Dendritic cell treated with granulocyte-macrophage colony-stimulating factor and Interleukin-4, amounts not matched to agents 40 ng/mL and 50 ng/mL, for 4 days (primary cell): ENCODE results near the gene PAX7.
"Not testable (repeated sequence)": the region's sequence is repeated elsewhere in the genome, so short reads cannot be mapped to it uniquely, and the experiment has no call there.

Source experiments
- H3K27ac Mint-ChIP-seq: one replicate; pipeline ENCODE4 v1.8.0; 2022; ENCODE audit warnings: mild to moderate bottlenecking, mixed read lengths
- H3K27me3 Mint-ChIP-seq: one replicate; pipeline ENCODE4 v1.8.0; 2022; ENCODE audit warnings: mild to moderate bottlenecking, mixed read lengths
- H3K36me3 Mint-ChIP-seq: one replicate; pipeline ENCODE4 v1.8.0; 2022; ENCODE audit warnings: low read depth, mixed read lengths
- H3K4me1 Mint-ChIP-seq: one replicate; pipeline ENCODE4 v1.8.0; 2022; ENCODE audit warnings: low read depth, mixed read lengths
- H3K4me3 Mint-ChIP-seq: one replicate; pipeline ENCODE4 v1.8.0; 2022; ENCODE audit warnings: mild to moderate bottlenecking, moderate library complexity, mixed read lengths
- H3K9me3 Mint-ChIP-seq: one replicate; pipeline ENCODE4 v1.8.0; 2022; ENCODE audit warnings: mixed read lengths
- intact Hi-C: fragments of 100-400 bp; cut with micrococcal nuclease; formaldehyde crosslinking; loops from one replicate; pipeline ENCODE4 v1.15.0; 2022

Gene PAX7

DNA sequence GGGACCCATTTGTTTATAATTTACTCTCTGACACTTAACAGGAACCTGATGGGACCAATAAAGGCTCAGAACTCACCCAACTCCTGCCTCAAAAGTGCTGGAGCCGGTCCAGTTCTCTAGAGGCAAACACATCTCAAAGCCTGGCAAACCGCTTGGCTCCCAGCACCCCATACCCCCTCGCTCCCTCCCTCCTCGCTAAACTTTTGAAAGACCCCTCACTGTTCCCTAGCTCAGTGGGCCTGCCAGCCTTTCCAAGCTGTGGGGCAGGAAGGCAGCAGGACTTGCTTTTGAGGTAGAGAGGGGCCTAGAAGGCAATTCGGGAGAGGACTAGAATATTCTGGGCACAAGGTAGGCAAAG is 40.2 kb downstream of the PAX7 start:
- Mint-ChIP-seq H3K4me1 (no peaks in the 10 kb centered on the region), H3K9me3 (no peaks in the 10 kb centered on the region), H3K27me3 (peaks cover 37% of the 10 kb centered on the region), H3K4me3 (no peak overlapping the region), H3K36me3 (no peaks in the 10 kb centered on the region), H3K27ac (no peak overlapping the region)
- intact Hi-C loops = no loop called here

DNA sequence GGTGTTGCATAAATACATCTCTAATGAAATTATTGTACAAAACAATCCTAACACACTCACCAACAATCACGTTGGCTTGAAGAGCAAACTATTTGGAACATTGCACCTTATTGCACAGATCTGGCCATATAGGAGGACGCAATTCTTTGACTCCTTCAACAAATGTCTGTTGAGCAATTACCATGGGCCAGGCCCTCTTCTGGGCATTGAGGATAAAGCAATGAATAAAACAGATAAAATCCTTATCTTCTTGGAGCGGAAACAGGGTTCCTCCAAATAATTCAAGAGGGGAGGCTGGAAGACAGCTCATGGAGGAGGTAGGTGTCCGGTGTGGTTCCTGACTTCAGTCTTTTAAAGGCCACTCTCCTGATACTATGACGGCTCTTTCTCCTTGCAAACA is 43.3 kb downstream of the PAX7 start:
- intact Hi-C loops = no loop called here
- H3K36me3 Mint-ChIP-seq = no peaks in the 10 kb centered on the region
- no peak overlapping the region for H3K27ac Mint-ChIP-seq
- H3K9me3 Mint-ChIP-seq = no peaks in the 10 kb centered on the region
- no peak overlapping the region for H3K4me3 Mint-ChIP-seq
- H3K4me1 Mint-ChIP-seq = no peaks in the 10 kb centered on the region
- peaks cover 39% of the 10 kb centered on the region for H3K27me3 Mint-ChIP-seq

GRCh38 chr1:18676332-18676781 is 45.7 kb downstream of the PAX7 start:
- intact Hi-C loops = no loop called here
- H3K4me3 Mint-ChIP-seq = no peak overlapping the region

GRCh38 chr1:18681423-18681835 is 50.8 kb downstream of the PAX7 start:
- H3K36me3 Mint-ChIP-seq = no peaks in the 10 kb centered on the region
- no peaks in the 10 kb centered on the region for H3K4me1 Mint-ChIP-seq
- H3K9me3 Mint-ChIP-seq = peaks cover 8% of the 10 kb centered on the region
- H3K4me3 Mint-ChIP-seq = no peak overlapping the region
- H3K27me3 Mint-ChIP-seq = peaks cover 25% of the 10 kb centered on the region
- H3K27ac Mint-ChIP-seq = no peak overlapping the region
- intact Hi-C loops = no loop called here

More at GRCh38 chr1:18676332-18676781, 45.7 kb downstream of the PAX7 start:
- Mint-ChIP-seq H3K4me1 (no peaks in the 10 kb centered on the region), H3K27me3 (peaks cover 38% of the 10 kb centered on the region), H3K27ac (no peak overlapping the region), H3K36me3 (no peaks in the 10 kb centered on the region), H3K9me3 (peaks cover 5% of the 10 kb centered on the region)

- Mint-ChIP-seq H3K27me3 (peaks cover 17% of the 10 kb centered on the region), H3K27ac (no peak overlapping the region), H3K9me3 (peaks cover 8% of the 10 kb centered on the region), H3K36me3 (no peaks in the 10 kb centered on the region), H3K4me3 (no peak overlapping the region), H3K4me1 (no peaks in the 10 kb centered on the region)
- intact Hi-C loops = no loop called here
Measured at GRCh38 chr1:18682375-18682774, 51.7 kb downstream of the PAX7 start.

- H3K4me1 Mint-ChIP-seq = no peaks in the 10 kb centered on the region
- no peaks in the 10 kb centered on the region for H3K36me3 Mint-ChIP-seq
- no peak overlapping the region for H3K4me3 Mint-ChIP-seq
- H3K27me3 Mint-ChIP-seq = peaks cover 14% of the 10 kb centered on the region
- H3K27ac Mint-ChIP-seq = no peak overlapping the region
- peaks cover 8% of the 10 kb centered on the region for H3K9me3 Mint-ChIP-seq
- intact Hi-C loops = no loop called here
Measured at GRCh38 chr1:18684303-18684702, 53.7 kb downstream of the PAX7 start.

GRCh38 chr1:18686540-18686939 is 55.9 kb downstream of the PAX7 start:
- Mint-ChIP-seq H3K4me1 (no peaks in the 10 kb centered on the region), H3K27ac (no peak overlapping the region), H3K9me3 (peaks cover 1% of the 10 kb centered on the region), H3K36me3 (no peaks in the 10 kb centered on the region), H3K27me3 (peaks cover 12% of the 10 kb centered on the region), H3K4me3 (no peak overlapping the region)
- intact Hi-C loops = no loop called here

DNA sequence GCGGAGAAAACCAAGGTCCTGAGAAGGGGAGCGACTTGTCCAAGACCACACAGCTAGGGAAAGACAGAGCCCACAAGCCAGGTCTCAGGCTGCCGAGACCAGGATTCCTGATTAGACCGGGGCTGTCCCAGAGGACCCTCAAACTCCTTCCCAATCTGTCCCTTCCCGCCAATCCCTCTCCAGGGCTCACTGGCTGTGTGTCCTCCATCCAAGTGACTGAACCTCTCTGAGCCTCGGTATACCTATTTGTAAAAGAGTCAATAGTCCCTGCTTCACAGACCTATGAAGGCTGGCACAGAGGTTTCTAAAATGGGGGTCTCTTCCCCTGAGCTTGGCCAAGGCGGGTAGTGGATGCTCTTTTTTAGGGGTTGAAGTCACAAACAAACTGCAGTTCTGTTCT is 56.6 kb downstream of the PAX7 start:
- H3K4me1 Mint-ChIP-seq = no peaks in the 10 kb centered on the region
- no peaks in the 10 kb centered on the region for H3K9me3 Mint-ChIP-seq
- H3K27ac Mint-ChIP-seq = no peak overlapping the region
- no peak overlapping the region for H3K4me3 Mint-ChIP-seq
- intact Hi-C loops = no loop called here
- H3K27me3 Mint-ChIP-seq = peaks cover 16% of the 10 kb centered on the region
- no peaks in the 10 kb centered on the region for H3K36me3 Mint-ChIP-seq

GRCh38 chr1:18691648-18692047 is 61.0 kb downstream of the PAX7 start:
- H3K4me3 Mint-ChIP-seq = no peak overlapping the region
- H3K36me3 Mint-ChIP-seq = no peaks in the 10 kb centered on the region
- no peaks in the 10 kb centered on the region for H3K4me1 Mint-ChIP-seq
- H3K27me3 Mint-ChIP-seq = peaks cover 21% of the 10 kb centered on the region
- no peaks in the 10 kb centered on the region for H3K9me3 Mint-ChIP-seq
- no peak overlapping the region for H3K27ac Mint-ChIP-seq
- intact Hi-C loops = no loop called here

- H3K9me3 Mint-ChIP-seq = no peaks in the 10 kb centered on the region
- H3K36me3 Mint-ChIP-seq = no peaks in the 10 kb centered on the region
- H3K4me3 Mint-ChIP-seq = no peak overlapping the region
- H3K27ac Mint-ChIP-seq = no peak overlapping the region
- peaks cover 32% of the 10 kb centered on the region for H3K27me3 Mint-ChIP-seq
- intact Hi-C loops = no loop called here
- H3K4me1 Mint-ChIP-seq = no peaks in the 10 kb centered on the region
Measured at GRCh38 chr1:18693256-18694098, 62.8 kb downstream of the PAX7 start.

DNA sequence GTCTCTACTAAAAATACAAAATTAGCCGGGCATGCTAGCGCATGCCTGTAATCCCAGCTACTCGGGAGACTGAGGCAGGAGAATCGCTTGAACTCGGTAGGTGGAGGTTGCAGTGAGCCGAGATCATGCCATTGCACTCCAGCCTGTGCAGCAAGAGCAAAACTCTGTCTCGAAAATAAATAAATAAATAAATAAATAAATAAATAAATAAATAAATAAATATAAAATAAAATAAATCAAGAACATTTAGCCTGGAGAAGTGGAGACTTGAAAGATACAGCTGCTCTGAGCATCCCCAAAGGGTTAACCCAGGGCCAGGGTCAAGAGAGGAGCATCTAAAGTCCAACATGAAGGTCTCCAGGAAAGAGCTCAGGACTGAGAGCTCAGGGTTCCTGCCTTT is 63.6 kb downstream of the PAX7 start:
- H3K27ac Mint-ChIP-seq, H3K36me3 Mint-ChIP-seq, H3K4me1 Mint-ChIP-seq, intact Hi-C loops, H3K9me3 Mint-ChIP-seq, H3K4me3 Mint-ChIP-seq: not testable (repeated sequence)
- H3K27me3 Mint-ChIP-seq = peaks cover 35% of the 10 kb centered on the region

- no peak overlapping the region for H3K4me3 Mint-ChIP-seq
- H3K9me3 Mint-ChIP-seq = no peaks in the 10 kb centered on the region
- no peaks in the 10 kb centered on the region for H3K36me3 Mint-ChIP-seq
- H3K27me3 Mint-ChIP-seq = peaks cover 29% of the 10 kb centered on the region
- H3K4me1 Mint-ChIP-seq = no peaks in the 10 kb centered on the region
- intact Hi-C loops = no loop called here
- no peak overlapping the region for H3K27ac Mint-ChIP-seq
Measured at GRCh38 chr1:18697541-18697940, 66.9 kb downstream of the PAX7 start.

GRCh38 chr1:18700530-18700929 is 69.9 kb downstream of the PAX7 start:
- no peak overlapping the region for H3K27ac Mint-ChIP-seq
- intact Hi-C loops = no loop called here

GRCh38 chr1:18701183-18701582 is 70.5 kb downstream of the PAX7 start:
- no peak overlapping the region for H3K27ac Mint-ChIP-seq
- H3K4me1 Mint-ChIP-seq = no peaks in the 10 kb centered on the region
- H3K36me3 Mint-ChIP-seq = no peaks in the 10 kb centered on the region
- peaks cover 29% of the 10 kb centered on the region for H3K27me3 Mint-ChIP-seq
- no peak overlapping the region for H3K4me3 Mint-ChIP-seq
- intact Hi-C loops = no loop called here
- no peaks in the 10 kb centered on the region for H3K9me3 Mint-ChIP-seq

More at GRCh38 chr1:18700530-18700929, 69.9 kb downstream of the PAX7 start:
- Mint-ChIP-seq H3K27me3 (peaks cover 25% of the 10 kb centered on the region), H3K9me3 (no peaks in the 10 kb centered on the region), H3K36me3 (no peaks in the 10 kb centered on the region), H3K4me3 (no peak overlapping the region), H3K4me1 (no peaks in the 10 kb centered on the region)
